K562 (cell line): ENCODE measurements around the gene TBP. TPM values are rescaled to one million over a fixed set of nuclear protein-coding genes. Genes with fewer than 3 reads are reported as not detected.

Source experiments
- CCNT2 ChIP-seq: IDR thresholded peaks from 2 replicates; pipeline ENCODE4 v1.6.1; 2011; ENCODE audit warnings: borderline replicate concordance, low read depth, mild to moderate bottlenecking, moderate library complexity, mixed read lengths, low read length; ENCODE audit not compliant: insufficient read length; ENCODE audit errors: extremely low read depth
- E2F3 ChIP-seq: fragments of 250-450 bp; sonication (Bioruptor Pico); IDR thresholded peaks from 2 replicates; pipeline ENCODE4 v1.4.0; 2020; ENCODE audit warnings: mild to moderate bottlenecking
- ESRRA ChIP-seq: fragments of 450-650 bp; IDR thresholded peaks from 2 replicates; pipeline ENCODE4 v1.6.1; 2014; ENCODE audit warnings: low read depth, mild to moderate bottlenecking, moderate library complexity, borderline replicate concordance
- HDAC2 ChIP-seq: fragments of 450-650 bp; IDR thresholded peaks from 2 replicates; pipeline ENCODE4 v1.6.1; 2016; ENCODE audit warnings: mild to moderate bottlenecking
- JUNB ChIP-seq: fragments of 450-650 bp; formaldehyde crosslinking; conservative IDR thresholded peaks from 2 replicates; pipeline ENCODE4 v1.4.0; 2020; ENCODE audit warnings: mild to moderate bottlenecking
- L3MBTL2 ChIP-seq: fragments of 450-650 bp; IDR thresholded peaks from 2 replicates; pipeline ENCODE4 v1.6.1; 2016; ENCODE audit warnings: mild to moderate bottlenecking, moderate library complexity
- MXI1 ChIP-seq: IDR thresholded peaks from 2 replicates; pipeline ENCODE4 v1.6.1; 2011; ENCODE audit warnings: low read depth, mild to moderate bottlenecking, improper control_type of control experiment, low read length
- NCOA2 ChIP-seq, 2 experiments: fragments of 450-650 bp; IDR thresholded peaks; 2 replicates each; pipeline ENCODE4 v1.6.1; 2018; ENCODE audit warnings: mild to moderate bottlenecking in 2 of 2, moderate library complexity in 1 of 2; ENCODE audit not compliant: partially characterized antibody in 2 of 2
- NFE2L1 ChIP-seq: fragments of 450-650 bp; IDR thresholded peaks from 2 replicates; pipeline ENCODE4 v1.6.1; 2016; ENCODE audit warnings: missing genetic modification characterization, low read depth, mild to moderate bottlenecking, missing compliant biosample characterization, moderate library complexity, borderline replicate concordance
- POLR2B ChIP-seq: fragments of 450-650 bp; IDR thresholded peaks from 2 replicates; pipeline ENCODE4 v1.6.1; 2018; ENCODE audit warnings: low read depth; ENCODE audit not compliant: partially characterized antibody
- PURB ChIP-seq: sonication (generic); formaldehyde crosslinking; IDR thresholded peaks from 2 replicates; pipeline ENCODE4 v1.9.0; 2021; ENCODE audit warnings: low read depth, mild to moderate bottlenecking, missing genetic modification reagents
- SMARCA5 ChIP-seq: fragments of 450-650 bp; IDR thresholded peaks from 2 replicates; pipeline ENCODE4 v1.6.1; 2016
- SMARCB1 ChIP-seq: IDR thresholded peaks from 2 replicates; pipeline ENCODE4 v1.6.1; 2011; ENCODE audit warnings: improper control_type of control experiment, low read depth; ENCODE audit not compliant: insufficient read length
- TBL1XR1 ChIP-seq, 2 experiments: IDR thresholded peaks; 2 replicates each; pipeline ENCODE4 v1.6.1; 2012; ENCODE audit warnings: improper control_type of control experiment in 2 of 2, low read length in 2 of 2, mild to moderate bottlenecking in 1 of 2
- ZBTB7A ChIP-seq: IDR thresholded peaks from 2 replicates; pipeline ENCODE4 v1.6.1; 2011; ENCODE audit warnings: low read depth, mild to moderate bottlenecking, low read length, moderate library complexity, borderline replicate concordance; ENCODE audit not compliant: control insufficient read depth
- ZSCAN32 ChIP-seq: fragments of 450-650 bp; formaldehyde crosslinking; IDR thresholded peaks from 2 replicates; pipeline ENCODE4 v1.4.0; 2020; ENCODE audit warnings: mild to moderate bottlenecking, moderate library complexity
- polyA plus RNA-seq, 8 experiments: library from polyadenylated mRNA; depleted of rRNA in 4 of 8; stranded (reverse) in 5 of 8; unstranded in 3 of 8; fragments of >200 nt; fragmentation: Nextera tagmentation in 2 of 8; fragmentation: Illumina TruSeq in 1 of 8; extraction: Ambion mirVana in 2 of 8; extraction: Trizol in 1 of 8; gene quantifications; 2 replicates each; pipeline versions ENCODE4 v1.2.1 to v1.2.3, GENCODE V29; 2011 to 2014; ENCODE audit warnings: inconsistent platforms in 1 of 8, missing spikeins in 1 of 8
- total RNA-seq, 7 experiments: library from RNA; depleted of rRNA in 6 of 7; stranded (reverse); fragments of >200 nt in 6 of 7; fragmentation: Illumina TruSeq in 2 of 7; extraction: Trizol in 2 of 7; gene quantifications; 2 replicates each; pipeline versions ENCODE4 v1.2.1 to v1.2.3, GENCODE V29; 2011 to 2021; ENCODE audit warnings: low replicate concordance in 1 of 7
- TF ChIP-seq, protein P1 (sequence below), 2 experiments: fragments of 450-650 bp; IDR thresholded peaks; 2 replicates each; pipeline ENCODE4 v1.6.1; 2016; ENCODE audit warnings: mild to moderate bottlenecking in 2 of 2, borderline replicate concordance in 1 of 2, low read depth in 1 of 2, moderate library complexity in 1 of 2
- TF ChIP-seq, protein P2 (sequence below): fragments of 450-650 bp; conservative IDR thresholded peaks from 2 replicates; pipeline ENCODE4 v1.6.1; 2016; ENCODE audit warnings: missing genetic modification characterization, low read depth, mild to moderate bottlenecking, missing compliant biosample characterization, moderate library complexity

Gene TBP
- total and polyA plus RNA-seq, 9 of the 15 experiments (the other 6 are each of a cell fraction or from before 2014, with no cell fraction given): 28.5 to 86.1 (median 39.5) TPM

DNA sequence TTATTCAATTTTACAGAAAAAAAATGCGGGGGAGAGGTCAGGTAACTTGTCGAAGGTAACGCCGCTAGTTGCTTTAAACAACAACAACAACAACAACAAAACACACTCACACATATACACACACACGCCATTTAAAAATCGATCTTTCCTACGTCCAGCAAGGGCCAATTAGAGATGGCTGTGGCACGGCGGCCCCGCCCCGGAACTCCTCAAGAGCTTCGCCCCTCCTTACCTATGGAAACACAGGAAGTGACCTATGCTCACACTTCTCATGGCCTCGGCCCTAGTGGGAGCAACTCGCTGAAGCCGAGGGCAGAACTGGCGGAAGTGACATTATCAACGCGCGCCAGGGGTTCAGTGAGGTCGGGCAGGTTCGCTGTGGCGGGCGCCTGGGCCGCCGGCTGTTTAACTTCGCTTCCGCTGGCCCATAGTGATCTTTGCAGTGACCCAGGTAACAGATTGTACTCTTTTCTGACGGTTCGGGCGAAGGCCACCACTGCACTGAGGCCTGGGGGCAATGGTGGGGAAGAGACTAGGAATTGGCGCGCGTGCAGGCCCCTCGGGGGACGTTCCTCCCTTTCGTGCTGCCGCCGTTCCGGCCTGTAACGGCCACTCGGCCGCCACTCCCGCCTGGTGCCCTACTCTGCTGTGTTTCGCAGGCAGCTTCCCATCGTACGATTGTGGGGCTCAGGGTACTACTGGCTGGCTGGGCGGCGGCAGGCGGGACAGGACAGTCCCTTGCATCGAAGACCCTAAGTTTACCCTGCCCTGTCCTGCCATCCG lies at the start of gene TBP (continued):
- TF ChIP-seq PURB: no peak
- TF ChIP-seq SMARCA5: no peak
- TF ChIP-seq CCNT2: no peak
- no peak for TF ChIP-seq SMARCB1
- TF ChIP-seq, protein P1, sequence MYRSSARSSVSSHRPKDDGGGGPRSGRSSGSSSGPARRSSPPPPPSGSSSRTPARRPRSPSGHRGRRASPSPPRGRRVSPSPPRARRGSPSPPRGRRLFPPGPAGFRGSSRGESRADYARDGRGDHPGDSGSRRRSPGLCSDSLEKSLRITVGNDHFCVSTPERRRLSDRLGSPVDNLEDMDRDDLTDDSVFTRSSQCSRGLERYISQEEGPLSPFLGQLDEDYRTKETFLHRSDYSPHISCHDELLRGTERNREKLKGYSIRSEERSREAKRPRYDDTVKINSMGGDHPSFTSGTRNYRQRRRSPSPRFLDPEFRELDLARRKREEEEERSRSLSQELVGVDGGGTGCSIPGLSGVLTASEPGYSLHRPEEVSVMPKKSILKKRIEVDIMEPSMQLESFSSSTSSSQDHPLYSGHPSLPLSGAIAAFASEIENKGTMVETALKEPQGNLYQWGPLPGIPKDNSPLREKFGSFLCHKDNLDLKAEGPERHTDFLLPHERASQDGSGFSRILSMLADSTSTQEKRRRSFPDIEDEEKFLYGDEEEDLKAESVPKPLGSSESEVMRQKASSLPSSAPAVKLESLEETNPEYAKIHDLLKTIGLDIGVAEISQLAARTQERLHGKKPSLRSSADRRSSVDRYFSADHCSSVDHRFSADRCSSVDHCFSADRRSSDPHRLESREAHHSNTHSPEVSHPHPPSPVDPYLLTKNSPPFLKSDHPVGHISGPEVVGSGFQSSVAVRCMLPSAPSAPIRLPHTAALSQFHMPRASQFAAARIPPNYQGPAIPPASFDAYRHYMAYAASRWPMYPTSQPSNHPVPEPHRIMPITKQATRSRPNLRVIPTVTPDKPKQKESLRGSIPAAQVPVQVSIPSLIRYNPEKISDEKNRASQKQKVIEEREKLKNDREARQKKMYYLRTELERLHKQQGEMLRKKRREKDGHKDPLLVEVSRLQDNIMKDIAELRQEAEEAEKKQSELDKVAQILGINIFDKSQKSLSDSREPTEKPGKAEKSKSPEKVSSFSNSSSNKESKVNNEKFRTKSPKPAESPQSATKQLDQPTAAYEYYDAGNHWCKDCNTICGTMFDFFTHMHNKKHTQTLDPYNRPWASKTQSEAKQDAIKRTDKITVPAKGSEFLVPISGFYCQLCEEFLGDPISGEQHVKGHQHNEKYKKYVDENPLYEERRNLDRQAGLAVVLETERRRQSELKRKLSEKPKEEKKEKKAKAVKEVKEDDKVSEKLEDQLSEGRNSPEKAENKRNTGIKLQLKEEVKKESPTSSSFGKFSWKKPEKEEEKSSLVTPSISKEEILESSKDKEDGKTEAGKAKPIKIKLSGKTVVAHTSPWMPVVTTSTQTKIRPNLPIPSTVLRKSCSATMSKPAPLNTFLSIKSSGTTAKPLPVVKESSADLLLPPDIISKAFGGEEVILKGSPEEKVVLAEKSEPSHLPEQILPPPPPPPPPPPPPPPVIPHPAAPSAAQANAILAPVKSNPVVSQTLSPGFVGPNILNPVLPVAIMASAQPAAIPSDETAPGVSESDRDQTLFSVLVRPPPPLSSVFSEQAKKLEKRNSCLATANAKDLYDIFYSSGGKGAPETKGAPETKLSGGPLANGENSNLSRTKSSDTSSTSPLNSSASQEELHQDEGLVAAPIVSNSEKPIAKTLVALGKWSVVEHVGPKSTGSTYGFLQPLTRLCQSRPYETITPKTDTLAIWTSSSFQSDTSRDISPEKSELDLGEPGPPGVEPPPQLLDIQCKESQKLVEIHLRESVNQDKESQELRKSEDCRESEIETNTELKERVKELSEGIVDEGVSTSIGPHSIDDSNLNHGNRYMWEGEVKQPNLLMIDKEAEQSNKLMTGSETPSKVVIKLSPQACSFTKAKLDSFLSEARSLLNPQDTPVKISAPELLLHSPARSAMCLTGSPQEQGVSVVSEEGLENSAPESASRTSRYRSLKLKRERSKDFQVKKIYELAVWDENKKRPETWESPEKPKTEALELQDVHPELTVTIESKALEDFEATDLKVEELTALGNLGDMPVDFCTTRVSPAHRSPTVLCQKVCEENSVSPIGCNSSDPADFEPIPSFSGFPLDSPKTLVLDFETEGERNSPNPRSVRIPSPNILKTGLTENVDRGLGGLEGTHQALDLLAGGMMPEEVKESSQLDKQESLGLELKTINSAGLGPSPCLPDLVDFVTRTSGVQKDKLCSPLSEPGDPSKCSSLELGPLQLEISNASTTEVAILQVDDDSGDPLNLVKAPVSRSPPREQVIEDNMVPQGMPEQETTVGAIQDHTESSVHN (IDR thresholded peaks at IDR 0.05; ENCODE audit: borderline replicate concordance in 1 of 2, low read depth in 1 of 2): peak in 1 of 2 experiments; percentile 31; a peak in 1 of 4 replicates
- TF ChIP-seq HDAC2: peak; percentile 58; the same call in 1 of the 2 replicates
- peak; percentile 87 for TF ChIP-seq E2F3 (CRISPR knock-in tag)
- 0 out of 4 replicates have a peak, but pooled peaks of 1 of the 2 experiments have one; percentile 78 for TF ChIP-seq TBL1XR1 (IDR thresholded peaks at IDR 0.05; ENCODE audit: low read length in 2 of 2)
- no peak for TF ChIP-seq NFE2L1 (tag)
- TF ChIP-seq MXI1: peak; percentile 38; the same call in 1 of the 2 replicates
- TF ChIP-seq NCOA2 (IDR thresholded peaks at IDR 0.05; ENCODE audit: partially characterized antibody in 2 of 2): no peak
- peak; percentile 83 for TF ChIP-seq ESRRA
- TF ChIP-seq, protein P2, sequence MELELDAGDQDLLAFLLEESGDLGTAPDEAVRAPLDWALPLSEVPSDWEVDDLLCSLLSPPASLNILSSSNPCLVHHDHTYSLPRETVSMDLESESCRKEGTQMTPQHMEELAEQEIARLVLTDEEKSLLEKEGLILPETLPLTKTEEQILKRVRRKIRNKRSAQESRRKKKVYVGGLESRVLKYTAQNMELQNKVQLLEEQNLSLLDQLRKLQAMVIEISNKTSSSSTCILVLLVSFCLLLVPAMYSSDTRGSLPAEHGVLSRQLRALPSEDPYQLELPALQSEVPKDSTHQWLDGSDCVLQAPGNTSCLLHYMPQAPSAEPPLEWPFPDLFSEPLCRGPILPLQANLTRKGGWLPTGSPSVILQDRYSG (tag): no peak
- no peak for TF ChIP-seq ZSCAN32 (CRISPR knock-in tag)
- TF ChIP-seq POLR2B: peak; percentile 60
- TF ChIP-seq JUNB (CRISPR knock-in tag): no peak
- TF ChIP-seq L3MBTL2: peak; percentile 72
- peak; percentile 43; the same call in 1 of the 2 replicates for TF ChIP-seq ZBTB7A
